Large intestine (tissue), 3 donors: ENCODE data around the gene BCAS2. TPM values are rescaled to one million over a fixed set of nuclear protein-coding genes. Genes with fewer than 3 reads are reported as not detected.
"Not testable (repeated sequence)": the region's sequence is repeated elsewhere in the genome, so short reads cannot be mapped to it uniquely, and the experiment has no call there.

Experiments
- DNase-seq, 2 donors: peaks; one replicate each; pipeline versions ENCODE4 v3.0.0 to v3.0.0-alpha.2; 2013
- H3K27ac ChIP-seq: one replicate; pipeline ENCODE4 v1.5.1; 2013; ENCODE audit warnings: low read length
- H3K27me3 ChIP-seq: 2 replicates; pipeline ENCODE4 v1.6.1; 2013; ENCODE audit warnings: low read length; ENCODE audit not compliant: control insufficient read depth, insufficient read depth
- H3K36me3 ChIP-seq: 2 replicates; pipeline ENCODE4 v1.6.1; 2013; ENCODE audit warnings: low read length; ENCODE audit not compliant: control insufficient read depth, insufficient read depth
- H3K4me1 ChIP-seq: one replicate; pipeline ENCODE4 v1.6.1; 2013; ENCODE audit warnings: low read length; ENCODE audit not compliant: control insufficient read depth, insufficient read depth
- H3K4me3 ChIP-seq: one replicate; pipeline ENCODE4 v1.5.1; 2013; ENCODE audit warnings: low read length
- H3K9me3 ChIP-seq: one replicate; pipeline ENCODE4 v1.6.1; 2013; ENCODE audit warnings: mild to moderate bottlenecking, low read depth, low read length, moderate library complexity; ENCODE audit not compliant: control insufficient read depth
- WGBS: methylation state at CpG from one replicate; pipeline ENCODE4 v1.1.5; 2013; ENCODE audit warnings: low lambda C conversion rate; ENCODE audit not compliant: insufficient coverage; 5-methylcytosine and 5-hydroxymethylcytosine counted together
- polyA plus RNA-seq: library from polyadenylated mRNA; unstranded; fragments of 120-200 nt; gene quantifications from one replicate; pipeline ENCODE4 v1.2.1, GENCODE V29; 2013

Gene BCAS2
- polyA plus RNA-seq, 1 donor, result 38.5 TPM

DNA sequence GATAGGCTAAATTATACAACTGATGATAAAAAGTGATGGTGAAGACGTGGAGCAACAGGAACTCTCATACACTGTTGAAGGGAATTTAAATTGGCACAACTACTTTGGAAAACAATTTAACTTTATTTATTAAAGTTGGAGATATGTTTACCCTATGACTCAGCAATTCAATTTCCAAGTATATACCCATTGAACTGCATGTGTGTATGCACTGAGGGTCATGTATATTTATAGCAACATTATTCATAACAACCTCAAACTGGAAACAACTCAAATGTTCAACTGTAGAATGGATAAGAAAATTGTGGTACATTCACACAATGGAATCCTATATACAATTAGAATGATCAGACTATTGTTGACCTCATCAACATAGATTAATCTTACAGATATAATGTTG is 16.5 kb upstream of the BCAS2 start:
- Histone ChIP-seq H3K27me3 (no peaks in the 10 kb centered on the region), H3K9me3 (no peaks in the 10 kb centered on the region), H3K4me3 (no peak overlapping the region), H3K36me3 (no peaks in the 10 kb centered on the region), H3K4me1 (no peaks in the 10 kb centered on the region), H3K27ac (no peak overlapping the region)
- 100% methylated on average over 1 of the region's 1 CpG for WGBS
- DNase-seq, result no peak

- no peak for DNase-seq
- no peak overlapping the region for H3K4me3 ChIP-seq
- H3K9me3 ChIP-seq, result no peaks in the 10 kb centered on the region
- no peaks in the 10 kb centered on the region for H3K36me3 ChIP-seq
- H3K27ac ChIP-seq, result no peak overlapping the region
- H3K27me3 ChIP-seq, result no peaks in the 10 kb centered on the region
- no peaks in the 10 kb centered on the region for H3K4me1 ChIP-seq
These were observed 14.2 kb upstream of the BCAS2 start for GRCh38 chr1:114595602-114596001.

DNA sequence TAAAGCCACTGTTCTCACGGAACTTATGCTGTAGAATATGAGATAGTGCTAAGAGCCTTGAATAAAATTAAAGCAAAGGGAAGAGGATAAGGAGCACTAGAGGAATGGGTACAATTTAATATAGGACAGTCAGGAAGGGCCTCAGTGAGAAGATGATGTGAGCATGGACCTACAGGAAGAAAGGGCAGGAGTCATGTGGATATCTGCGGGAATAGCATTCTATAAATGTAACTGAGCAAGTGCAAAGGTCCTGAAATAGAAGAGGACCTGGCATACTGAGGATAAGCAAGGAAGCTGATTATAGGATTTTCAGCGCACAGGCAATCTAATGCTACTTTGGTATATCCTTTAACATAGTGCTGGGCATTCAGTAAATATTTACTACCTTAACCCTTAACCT is 12.6 kb upstream of the BCAS2 start:
- 88% methylated on average over 3 of the region's 3 CpGs for WGBS
- H3K27me3 ChIP-seq, result no peaks in the 10 kb centered on the region
- DNase-seq, result no peak
- H3K27ac ChIP-seq, result no peak overlapping the region
- H3K4me3 ChIP-seq, result no peak overlapping the region
- H3K36me3 ChIP-seq, result no peaks in the 10 kb centered on the region
- H3K4me1 ChIP-seq, result no peaks in the 10 kb centered on the region
- H3K9me3 ChIP-seq, result no peaks in the 10 kb centered on the region

DNA sequence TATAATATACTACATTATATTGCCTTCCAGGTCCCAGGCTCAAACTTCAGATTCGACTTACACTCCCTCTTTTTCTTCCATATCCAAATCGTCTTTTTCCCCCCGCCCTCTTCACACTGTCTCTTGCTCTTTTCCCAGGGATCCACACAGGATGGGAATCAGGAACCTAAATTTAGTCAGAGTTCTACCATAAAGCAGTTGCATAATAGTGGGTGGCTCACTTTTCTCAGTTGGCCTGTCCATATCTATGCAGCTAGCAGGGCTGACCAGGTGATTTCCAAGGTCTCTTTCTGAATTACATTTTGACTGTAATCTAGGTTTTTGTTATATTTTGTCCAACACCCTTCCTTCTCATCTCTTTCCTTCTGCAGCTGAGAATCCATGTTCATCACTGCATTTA is 7.7 kb upstream of the BCAS2 start:
- H3K9me3 ChIP-seq, result no peaks in the 10 kb centered on the region
- no peak overlapping the region for H3K4me3 ChIP-seq
- H3K36me3 ChIP-seq, result no peaks in the 10 kb centered on the region
- no peaks in the 10 kb centered on the region for H3K4me1 ChIP-seq
- 79% methylated on average over 2 of the region's 3 CpGs for WGBS
- H3K27me3 ChIP-seq, result no peaks in the 10 kb centered on the region
- no peak overlapping the region for H3K27ac ChIP-seq
- no peak for DNase-seq

GRCh38 chr1:114588196-114588689 is 6.8 kb upstream of the BCAS2 start:
- Histone ChIP-seq H3K4me3 (no peak overlapping the region), H3K36me3 (no peaks in the 10 kb centered on the region), H3K27ac (no peak overlapping the region), H3K9me3 (no peaks in the 10 kb centered on the region), H3K4me1 (no peaks in the 10 kb centered on the region), H3K27me3 (no peaks in the 10 kb centered on the region)
- no CpG with 5 or more reads among the region's 2 CpGs for WGBS
- no peak for DNase-seq

GRCh38 chr1:114587203-114587991 is 6.0 kb upstream of the BCAS2 start:
- WGBS, result 94% methylated on average over 4 of the region's 16 CpGs
- Histone ChIP-seq H3K4me3 (no peak overlapping the region), H3K27me3 (no peaks in the 10 kb centered on the region), H3K36me3 (no peaks in the 10 kb centered on the region), H3K4me1 (peaks cover 1% of the 10 kb centered on the region), H3K27ac (no peak overlapping the region), H3K9me3 (no peaks in the 10 kb centered on the region)
- no peak for DNase-seq

DNA sequence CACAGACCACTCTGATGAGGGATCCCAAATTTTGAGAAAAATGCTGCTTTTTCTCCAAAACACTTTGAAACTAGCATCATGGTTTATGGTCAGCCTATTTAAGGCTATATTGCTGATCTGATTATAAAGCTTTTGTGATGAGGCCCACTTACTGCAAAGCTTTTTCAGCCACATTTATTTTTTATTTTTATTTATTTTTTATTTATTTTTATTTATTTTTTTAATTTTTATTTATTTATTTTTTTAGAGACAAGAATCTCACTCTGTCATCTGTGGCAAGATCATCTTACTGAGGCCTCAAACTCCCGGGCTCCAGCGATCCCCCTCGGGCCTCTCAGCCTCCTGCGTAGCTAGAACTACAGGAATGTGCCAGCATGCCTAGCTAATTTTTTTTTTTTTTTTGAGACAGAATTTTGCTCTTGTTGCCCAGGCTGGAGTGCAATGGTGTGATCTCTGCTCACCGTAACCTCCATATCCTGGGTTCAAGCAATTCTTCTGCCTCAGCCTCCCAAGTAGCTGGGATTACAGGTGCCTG is 5.2 kb upstream of the BCAS2 start:
- Histone ChIP-seq H3K36me3 (no peaks in the 10 kb centered on the region), H3K9me3 (no peaks in the 10 kb centered on the region), H3K4me1 (peaks cover 5% of the 10 kb centered on the region), H3K4me3 (no peak overlapping the region), H3K27me3 (no peaks in the 10 kb centered on the region), H3K27ac (no peak overlapping the region)
- no peak for DNase-seq
- no CpG with 5 or more reads among the region's 5 CpGs for WGBS

DNA sequence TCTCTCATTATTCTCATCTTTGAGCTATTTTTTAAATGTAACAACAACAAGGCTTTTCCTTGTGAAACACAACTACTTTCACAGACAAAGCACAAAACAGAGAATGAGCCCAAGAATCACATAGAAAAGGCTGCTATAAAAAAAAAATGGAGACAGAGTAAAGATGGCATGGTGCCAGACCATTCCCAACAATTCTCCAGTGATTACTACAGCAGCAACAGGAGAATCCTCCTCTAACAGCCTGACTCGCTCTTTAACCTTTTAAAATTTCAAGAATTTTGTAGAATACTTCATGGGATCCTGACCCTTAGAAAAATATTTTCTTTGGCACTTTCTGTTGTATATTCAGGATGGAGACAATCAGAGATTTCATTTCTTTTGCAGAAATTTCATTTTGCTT is 3.8 kb upstream of the BCAS2 start:
- H3K36me3 ChIP-seq, result no peaks in the 10 kb centered on the region
- H3K27me3 ChIP-seq, result no peaks in the 10 kb centered on the region
- no peak overlapping the region for H3K4me3 ChIP-seq
- no peak overlapping the region for H3K27ac ChIP-seq
- no peaks in the 10 kb centered on the region for H3K9me3 ChIP-seq
- no CpG with 5 or more reads among the region's 1 CpG for WGBS
- peaks cover 5% of the 10 kb centered on the region for H3K4me1 ChIP-seq
- DNase-seq, result no peak

GRCh38 chr1:114574365-114574764 is 7.0 kb downstream of the BCAS2 start:
- no peak for DNase-seq
- H3K4me3 ChIP-seq, result no peak overlapping the region
- peaks cover 71% of the 10 kb centered on the region for H3K36me3 ChIP-seq
- no peak overlapping the region for H3K27ac ChIP-seq
- H3K4me1 ChIP-seq, result no peaks in the 10 kb centered on the region
- no CpG with 5 or more reads among the region's 2 CpGs for WGBS
- no peaks in the 10 kb centered on the region for H3K27me3 ChIP-seq
- no peaks in the 10 kb centered on the region for H3K9me3 ChIP-seq

DNA sequence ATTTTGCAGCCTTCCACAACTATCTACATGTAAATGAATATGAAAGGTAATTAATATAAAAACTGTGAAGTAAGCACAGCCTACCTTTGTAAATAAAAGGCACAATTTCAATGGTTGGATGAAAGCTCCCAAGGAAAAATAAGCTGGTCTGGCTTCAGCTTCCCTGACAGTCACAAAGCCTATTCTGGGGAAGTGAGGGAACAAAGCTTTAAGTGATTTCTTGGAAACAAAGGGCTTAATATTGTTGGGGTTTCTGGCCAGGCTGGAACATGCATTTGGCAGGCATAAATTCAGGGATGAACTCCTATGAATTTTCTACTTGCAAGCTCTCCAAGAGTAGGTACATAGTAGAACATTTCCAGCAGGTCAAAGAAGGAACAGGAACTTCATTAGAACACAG is 17.3 kb downstream of the BCAS2 start:
- DNase-seq, result no peak
- H3K9me3 ChIP-seq, result no peaks in the 10 kb centered on the region
- no peak overlapping the region for H3K27ac ChIP-seq
- H3K4me1 ChIP-seq, result no peaks in the 10 kb centered on the region
- H3K4me3 ChIP-seq, result no peak overlapping the region
- H3K27me3 ChIP-seq, result no peaks in the 10 kb centered on the region
- peaks cover 30% of the 10 kb centered on the region for H3K36me3 ChIP-seq

DNA sequence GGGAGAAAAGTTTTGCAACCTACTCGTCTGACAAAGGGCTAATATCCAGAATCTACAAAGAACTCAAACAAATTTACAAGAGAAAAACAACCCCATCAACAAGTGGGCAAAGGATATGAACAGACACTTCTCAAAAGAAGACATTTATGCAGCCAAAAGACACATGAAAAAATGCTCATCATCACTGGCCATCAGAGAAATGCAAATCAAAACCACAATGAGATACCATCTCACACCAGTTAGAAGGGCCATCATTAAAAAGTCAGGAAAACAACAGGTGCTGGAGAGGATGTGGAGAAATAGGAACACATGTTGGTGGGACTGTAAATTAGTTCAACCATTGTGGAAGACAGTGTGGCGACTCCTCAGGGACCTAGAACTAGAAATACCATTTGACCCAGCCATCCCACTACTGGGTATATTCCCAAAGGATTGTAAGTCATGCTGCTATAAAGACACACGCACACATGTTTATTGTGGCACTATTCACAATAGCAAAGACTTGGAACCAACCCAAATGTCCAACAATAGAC is 18.4 kb downstream of the BCAS2 start:
- DNase-seq, H3K9me3 ChIP-seq, H3K27ac ChIP-seq, H3K4me3 ChIP-seq, H3K27me3 ChIP-seq, H3K4me1 ChIP-seq: not testable (repeated sequence)
- WGBS, result no CpG with 5 or more reads among the region's 3 CpGs
- peaks cover 21% of the 10 kb centered on the region for H3K36me3 ChIP-seq
